Esophagus mucosa (tissue), 1 donor: ENCODE measurements around the gene CCND1. TPM values are rescaled to one million over a fixed set of nuclear protein-coding genes. Genes with fewer than 3 reads are reported as not detected.

Source experiments
- ATAC-seq: fragments of 200-7000 bp; cut with Tn5 transposase; one replicate; pipeline ENCODE4 v1.9.1; 2020
- total RNA-seq: library from RNA; stranded (reverse); gene quantifications from one replicate; pipeline ENCODE4 v1.2.4, GENCODE V29; 2023
- donor health status: DM: yes; HTN: yes; CAD: no.

The CCND1 gene
- 63.7 TPM for total RNA-seq

- ATAC-seq, result peak; percentile 53
Observed at GRCh38 chr11:69640995-69641581, at the start of gene CCND1. CCND1 (plus strand) TSS chr11:69641156; CDS start chr11:69641314, 158 bp downstream.

- ATAC-seq, result no peak
Observed at GRCh38 chr11:69592986-69593650, 47.8 kb upstream of the CCND1 start.

DNA sequence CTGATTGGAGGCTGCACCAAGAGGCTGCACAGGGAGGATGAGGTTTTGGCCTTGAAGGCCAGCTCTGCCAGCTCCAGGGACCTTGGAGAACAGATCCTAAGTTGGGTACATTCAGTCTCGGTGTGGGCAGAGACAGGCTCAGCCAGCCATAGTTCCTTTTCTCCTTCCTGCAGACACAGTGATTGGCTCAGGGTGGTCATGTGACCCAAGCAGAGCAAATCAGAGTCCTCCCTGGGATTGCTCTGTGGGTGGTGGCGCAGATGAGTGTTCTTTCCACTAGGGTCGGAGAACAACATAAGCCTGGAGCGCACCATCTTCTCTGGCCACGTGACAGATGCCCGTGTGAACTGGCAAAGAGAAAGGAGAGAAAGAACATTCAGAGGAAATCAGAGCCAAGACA is 47.1 kb upstream of the CCND1 start:
- no peak for ATAC-seq

GRCh38 chr11:69594481-69594880 is 46.5 kb upstream of the CCND1 start:
- no peak for ATAC-seq

DNA sequence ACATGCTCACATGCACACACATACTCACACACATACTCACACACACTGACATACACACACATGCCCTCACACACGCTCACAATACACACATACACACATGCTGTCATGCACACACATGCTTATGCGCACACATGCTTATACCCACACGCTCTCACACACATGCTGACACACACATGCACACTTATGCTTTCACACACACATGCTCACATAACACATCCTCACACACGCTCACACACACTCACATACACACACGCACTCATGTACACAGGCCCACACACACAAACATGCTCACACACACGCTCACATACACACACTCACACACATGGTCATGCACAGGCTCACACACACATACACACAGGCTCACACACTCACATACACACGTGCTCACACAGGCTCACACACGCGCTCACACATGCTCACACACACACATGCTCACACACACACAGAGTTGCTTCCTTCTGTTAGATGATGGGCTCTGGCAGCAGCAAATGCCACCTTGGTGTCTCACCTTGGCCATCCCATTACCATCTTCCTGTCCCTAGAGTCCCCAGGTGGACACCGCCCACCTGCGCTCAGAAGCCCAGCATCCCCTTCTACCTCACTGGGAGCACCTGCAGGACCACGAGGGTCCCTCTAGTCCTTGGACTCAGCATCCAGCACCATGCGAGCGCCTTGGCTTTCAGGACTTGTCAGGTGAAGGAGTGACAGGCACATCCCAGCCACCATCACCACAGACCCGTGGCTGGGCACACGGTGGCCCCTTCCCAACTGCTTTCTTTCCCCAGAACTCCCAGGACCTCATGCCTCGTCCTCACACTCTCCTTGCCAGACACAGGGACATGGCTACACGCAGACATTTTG is 44.9 kb upstream of the CCND1 start:
- ATAC-seq, result no peak

DNA sequence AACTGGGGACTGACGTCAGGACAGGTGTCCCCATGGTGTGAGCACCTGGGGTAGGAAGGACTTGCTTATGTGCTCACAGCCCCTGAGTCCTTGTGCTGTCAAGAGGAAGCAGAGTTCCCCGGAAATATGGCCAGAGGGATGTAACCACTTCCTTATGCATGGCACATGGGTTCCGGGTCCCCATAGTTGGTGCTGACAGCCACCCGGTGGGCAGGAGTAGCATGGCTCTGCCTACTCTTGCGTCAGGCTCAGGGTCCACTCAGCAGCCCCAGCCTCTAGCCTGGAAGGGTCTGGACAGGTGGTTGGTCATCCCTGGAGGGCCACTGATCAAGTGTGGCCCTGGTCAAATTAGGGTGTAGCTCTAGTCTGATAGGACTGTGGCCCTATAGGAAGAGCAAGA is 42.8 kb upstream of the CCND1 start:
- no peak for ATAC-seq

DNA sequence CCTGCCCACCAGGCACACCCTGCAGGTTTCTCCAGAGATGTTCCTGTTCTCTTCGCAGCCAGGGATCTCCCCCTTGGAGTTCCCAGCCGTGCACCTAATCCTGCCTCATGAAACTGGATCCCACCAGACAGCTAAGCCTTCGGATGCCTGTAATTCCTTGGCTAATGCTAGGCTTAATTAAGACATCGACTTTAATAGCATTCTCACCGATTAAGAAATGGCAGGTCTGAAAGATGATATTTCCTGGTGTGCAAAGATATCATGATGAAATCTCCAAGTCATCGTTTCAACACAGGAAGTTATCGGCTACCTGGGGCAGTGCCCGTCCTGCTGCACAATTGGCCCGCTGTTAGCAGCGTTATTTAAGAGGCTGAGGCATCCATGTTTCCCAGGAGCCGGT is 41.5 kb upstream of the CCND1 start:
- ATAC-seq, result no peak

- no peak for ATAC-seq
Observed at GRCh38 chr11:69600001-69600400, 41.0 kb upstream of the CCND1 start.

DNA sequence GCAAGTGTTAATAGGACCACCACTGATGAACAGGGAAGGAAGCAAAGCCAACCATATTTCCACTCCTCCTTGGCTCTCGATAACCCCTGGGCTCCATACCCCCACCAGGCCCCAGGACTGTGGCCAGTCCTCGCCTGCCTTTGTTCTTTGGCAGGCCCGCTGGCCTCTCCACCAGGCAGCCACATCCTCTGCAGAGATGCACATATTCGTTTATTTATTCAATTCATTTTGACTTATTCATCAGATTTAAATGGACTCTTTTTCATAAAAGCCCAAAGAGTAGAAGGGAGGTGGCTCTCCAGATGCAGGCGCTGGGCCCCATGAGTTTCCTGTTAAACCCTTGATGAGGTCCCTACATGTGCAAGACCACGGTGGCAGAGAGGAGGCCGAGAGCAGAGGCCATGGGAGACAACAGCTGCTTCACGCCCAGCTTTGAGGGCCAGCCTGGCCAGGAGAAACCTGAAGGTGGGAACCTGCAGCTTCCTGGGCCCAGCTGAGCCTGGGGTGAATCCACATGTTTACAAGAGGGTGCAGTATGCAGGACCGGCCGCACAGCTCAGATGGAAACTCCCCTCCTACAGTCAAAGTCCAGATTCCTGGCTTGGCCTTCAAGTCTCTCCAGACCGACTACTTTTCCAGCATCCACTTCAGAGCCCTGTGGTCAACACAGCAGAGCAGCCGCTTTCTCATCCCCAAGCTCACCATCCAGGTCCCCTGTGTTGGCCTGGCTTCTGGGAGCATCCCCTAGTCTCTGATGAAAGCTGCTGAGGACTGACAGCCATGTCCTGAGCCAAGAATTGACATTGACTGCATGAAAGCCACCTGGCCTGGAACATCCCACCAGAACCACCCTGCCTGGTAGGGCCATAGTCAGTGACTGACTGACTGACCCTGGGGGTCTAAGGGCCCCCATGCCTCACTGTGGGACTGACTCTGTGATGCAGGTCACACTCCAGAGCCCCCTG is 39.7 kb upstream of the CCND1 start:
- no peak for ATAC-seq

- ATAC-seq, result no peak
Observed at GRCh38 chr11:69603111-69603836, 37.7 kb upstream of the CCND1 start.

DNA sequence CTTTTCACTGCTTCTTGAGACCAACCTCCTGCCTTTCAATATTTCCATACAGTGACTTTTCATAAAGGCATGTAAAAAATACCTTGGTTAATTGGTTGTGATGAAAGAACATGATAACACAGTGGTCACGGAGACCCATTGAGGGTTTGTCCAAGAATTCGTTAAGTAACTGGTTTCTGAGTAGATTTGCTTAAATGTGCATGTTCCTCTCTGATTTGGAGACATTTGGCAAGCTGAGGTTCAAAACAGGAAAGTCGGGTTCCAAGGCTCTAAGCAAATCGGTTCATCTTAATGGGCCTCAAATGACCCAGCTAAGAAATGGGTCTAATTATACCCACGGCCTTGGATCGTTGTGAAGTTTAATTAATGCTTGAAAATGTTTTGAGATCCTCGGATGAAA is 36.9 kb upstream of the CCND1 start:
- ATAC-seq, result no peak

DNA sequence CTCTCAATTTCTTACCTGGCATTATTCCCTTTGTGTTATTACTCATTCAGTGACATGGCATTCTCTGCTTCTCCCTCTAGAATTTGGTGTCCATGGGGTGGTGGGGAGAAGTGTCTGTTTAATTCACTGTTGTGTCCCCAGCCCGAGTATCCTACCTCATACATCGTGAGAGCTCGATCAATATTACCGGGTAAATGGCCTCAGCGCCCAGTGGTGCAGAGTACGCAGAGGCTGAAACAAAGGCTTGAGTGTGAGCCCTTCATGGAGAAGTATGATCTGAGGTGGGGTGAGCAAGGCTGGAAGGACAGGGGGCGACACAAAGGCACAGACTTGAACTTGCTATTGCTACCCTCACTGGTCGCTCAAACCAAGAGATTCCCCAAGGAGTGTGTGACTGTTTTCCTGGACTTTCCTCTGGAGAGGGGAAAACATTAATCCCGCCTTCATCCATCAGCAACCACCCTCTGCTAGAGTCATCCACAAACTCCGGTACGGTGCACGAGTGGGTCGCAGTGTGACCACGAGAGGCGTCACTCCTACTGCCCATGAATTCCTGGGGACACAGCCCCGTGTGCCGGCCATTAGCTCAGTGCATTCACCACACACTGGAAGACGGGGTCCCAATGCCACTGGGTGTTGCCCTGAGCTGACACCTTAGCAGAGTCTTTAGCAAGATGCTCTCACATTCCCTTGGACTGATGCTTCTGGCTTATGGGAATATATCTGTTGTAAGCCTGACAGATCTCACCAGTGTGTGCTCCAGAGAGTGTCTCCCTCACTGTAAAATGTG is 35.0 kb upstream of the CCND1 start:
- ATAC-seq, result no peak

DNA sequence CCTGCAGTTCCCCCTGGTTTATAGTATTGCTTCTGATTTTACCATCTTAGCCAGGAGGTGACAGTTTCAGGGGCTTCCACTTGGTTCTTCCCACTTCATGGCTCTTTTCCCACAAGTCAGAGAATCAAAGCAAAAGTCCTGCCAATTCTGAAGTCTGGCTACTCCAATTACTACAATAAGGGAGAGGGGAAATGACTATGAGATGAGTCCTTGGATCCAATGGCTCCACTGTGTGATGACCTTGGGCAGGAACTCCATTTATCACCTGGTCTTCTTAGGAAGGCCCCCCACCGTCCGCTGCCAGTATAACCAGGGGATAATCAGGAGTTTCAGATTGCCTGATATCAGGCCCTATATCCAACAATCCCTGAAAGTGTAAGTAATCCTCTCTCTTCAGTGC is 31.6 kb upstream of the CCND1 start:
- ATAC-seq, result no peak

- ATAC-seq, result no peak
Observed at GRCh38 chr11:69611548-69612526, 29.1 kb upstream of the CCND1 start.

- ATAC-seq, result no peak
Observed at GRCh38 chr11:69613594-69613993, 27.4 kb upstream of the CCND1 start.

- no peak for ATAC-seq
Observed at GRCh38 chr11:69614085-69614484, 26.9 kb upstream of the CCND1 start.

GRCh38 chr11:69615545-69616278 is 25.2 kb upstream of the CCND1 start:
- no peak for ATAC-seq

DNA sequence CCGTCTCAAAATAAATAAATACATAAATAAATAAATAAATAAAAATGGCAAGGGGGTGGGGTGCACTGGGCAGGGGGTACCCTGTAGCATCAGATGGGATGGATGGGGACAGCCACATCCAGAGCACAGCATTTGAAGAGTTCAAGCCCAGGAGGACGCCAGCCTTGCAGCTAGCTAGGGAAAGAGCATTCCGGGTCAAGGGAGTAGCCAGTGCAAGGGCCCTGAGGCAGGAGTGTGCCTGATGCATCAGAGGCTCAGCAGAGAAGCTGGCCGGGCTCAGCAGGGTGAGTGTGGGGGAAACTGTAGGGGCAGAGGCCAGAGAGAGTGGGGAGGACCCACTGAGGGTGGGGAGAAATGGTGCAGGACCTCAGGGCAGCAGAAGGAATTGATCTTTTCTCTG is 23.7 kb upstream of the CCND1 start:
- ATAC-seq, result no peak

GRCh38 chr11:69617682-69618081 is 23.3 kb upstream of the CCND1 start:
- ATAC-seq, result no peak
